Uterus (tissue), 2 donors: Measurements from ENCODE around the gene RER1.

Experiments
- POLR2A ChIP-seq, 2 donors: fragments of 450-650 bp; IDR thresholded peaks; one replicate each; pipeline ENCODE4 v1.6.1; 2016; ENCODE audit warnings: antibody characterized with exemption in 2 of 2, mild to moderate bottlenecking in 1 of 2, moderate library complexity in 1 of 2
- TF ChIP-seq, protein P1 (sequence below), 4 experiments: fragments of 200-600 bp in 2 of 4; fragments of 450-650 bp in 2 of 4; sonication (generic) in 2 of 4; IDR thresholded peaks; one replicate each; pipeline ENCODE4 v1.5.1; 2016 to 2019; ENCODE audit warnings: antibody characterized with exemption in 4 of 4, mild to moderate bottlenecking in 2 of 4, moderate library complexity in 1 of 4

DNA sequence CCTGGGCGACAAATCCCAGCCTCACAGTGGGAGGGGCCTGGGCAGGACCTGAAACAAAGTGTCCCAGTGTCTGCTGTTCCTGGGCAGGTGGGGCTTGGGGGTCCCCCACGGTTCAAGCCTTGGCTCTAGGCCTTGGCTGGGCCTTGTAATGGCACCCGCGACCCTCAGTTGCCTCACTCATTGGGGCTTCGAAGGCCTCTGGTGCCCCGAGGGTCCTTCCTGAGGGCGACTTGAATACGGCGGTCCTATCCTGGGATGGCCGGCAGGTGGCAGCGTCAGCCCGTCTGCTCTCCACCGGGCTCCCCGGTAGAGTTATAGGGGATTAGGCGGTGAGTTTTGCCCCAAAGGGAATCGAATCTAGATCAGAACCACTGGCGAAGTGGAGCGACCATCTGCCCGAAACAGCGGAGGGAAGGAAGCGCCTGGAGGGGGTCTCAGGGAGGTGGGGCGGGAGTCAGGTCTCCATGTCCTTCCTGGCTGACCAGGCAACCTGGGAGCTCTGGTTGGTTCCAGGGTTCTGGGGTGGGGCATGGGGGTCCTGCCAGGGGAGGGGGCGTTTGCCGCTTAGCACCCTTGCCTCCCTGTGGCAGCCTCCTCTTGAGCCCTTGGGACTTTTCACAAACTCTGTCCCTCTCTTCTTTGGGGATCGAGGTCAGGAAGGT, 22.8 kb downstream of the RER1 start:
- TF ChIP-seq, protein P1, sequence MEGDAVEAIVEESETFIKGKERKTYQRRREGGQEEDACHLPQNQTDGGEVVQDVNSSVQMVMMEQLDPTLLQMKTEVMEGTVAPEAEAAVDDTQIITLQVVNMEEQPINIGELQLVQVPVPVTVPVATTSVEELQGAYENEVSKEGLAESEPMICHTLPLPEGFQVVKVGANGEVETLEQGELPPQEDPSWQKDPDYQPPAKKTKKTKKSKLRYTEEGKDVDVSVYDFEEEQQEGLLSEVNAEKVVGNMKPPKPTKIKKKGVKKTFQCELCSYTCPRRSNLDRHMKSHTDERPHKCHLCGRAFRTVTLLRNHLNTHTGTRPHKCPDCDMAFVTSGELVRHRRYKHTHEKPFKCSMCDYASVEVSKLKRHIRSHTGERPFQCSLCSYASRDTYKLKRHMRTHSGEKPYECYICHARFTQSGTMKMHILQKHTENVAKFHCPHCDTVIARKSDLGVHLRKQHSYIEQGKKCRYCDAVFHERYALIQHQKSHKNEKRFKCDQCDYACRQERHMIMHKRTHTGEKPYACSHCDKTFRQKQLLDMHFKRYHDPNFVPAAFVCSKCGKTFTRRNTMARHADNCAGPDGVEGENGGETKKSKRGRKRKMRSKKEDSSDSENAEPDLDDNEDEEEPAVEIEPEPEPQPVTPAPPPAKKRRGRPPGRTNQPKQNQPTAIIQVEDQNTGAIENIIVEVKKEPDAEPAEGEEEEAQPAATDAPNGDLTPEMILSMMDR (IDR thresholded peaks at IDR 0.05), result peak; percentile 86 to 94 (median 92)
- no peak for TF ChIP-seq POLR2A (IDR thresholded peaks at IDR 0.05)
